Right atrium auricular region (tissue), 2 donors: ENCODE data around the gene PHAX. TPM values are rescaled to one million over a fixed set of nuclear protein-coding genes. Genes with fewer than 3 reads are reported as not detected.

Experiments
- DNase-seq: peaks from one replicate; pipeline ENCODE4 v3.0.0-alpha.2; 2019; ENCODE audit warnings: low spot score
- H3K27ac ChIP-seq, 2 donors: fragments of 200-600 bp; sonication (generic); 1 replicate in 1 of 2; 2 replicates in 1 of 2; pipeline ENCODE4 v1.5.1; 2016 to 2019
- H3K27me3 ChIP-seq, 2 donors: fragments of 200-600 bp; sonication (generic); one replicate each; pipeline versions ENCODE4 v1.5.1 to v1.6.0; 2017 to 2019
- H3K36me3 ChIP-seq: fragments of 200-600 bp; sonication (generic); one replicate; pipeline ENCODE4 v1.5.1; 2016
- H3K4me1 ChIP-seq, 2 donors: fragments of 200-600 bp; sonication (generic); one replicate each; pipeline versions ENCODE4 v1.5.1 to v1.6.0; 2017 to 2019
- H3K4me3 ChIP-seq, 2 donors: fragments of 200-600 bp; sonication (generic); 1 replicate in 1 of 2; 2 replicates in 1 of 2; pipeline ENCODE4 v1.5.1; 2017 to 2019; ENCODE audit warnings: mild to moderate bottlenecking in 1 of 2, moderate library complexity in 1 of 2
- H3K9me3 ChIP-seq, 2 donors: fragments of 200-600 bp; sonication (generic); one replicate each; pipeline ENCODE4 v1.5.1; 2019
- total RNA-seq, 2 donors: library from RNA; depleted of rRNA; stranded (reverse); fragments of >200 nt; gene quantifications; one replicate each; pipeline ENCODE4 v1.1.0, GENCODE V29; 2016
- TF ChIP-seq, protein P1 (sequence below), 2 donors: fragments of 200-600 bp; sonication (generic); IDR thresholded peaks; one replicate each; pipeline ENCODE4 v1.5.1; 2019; ENCODE audit warnings: antibody characterized with exemption in 2 of 2

PHAX gene
- total RNA-seq, 2 donors from 2014 or later: 24.4 to 30.1 TPM

DNA sequence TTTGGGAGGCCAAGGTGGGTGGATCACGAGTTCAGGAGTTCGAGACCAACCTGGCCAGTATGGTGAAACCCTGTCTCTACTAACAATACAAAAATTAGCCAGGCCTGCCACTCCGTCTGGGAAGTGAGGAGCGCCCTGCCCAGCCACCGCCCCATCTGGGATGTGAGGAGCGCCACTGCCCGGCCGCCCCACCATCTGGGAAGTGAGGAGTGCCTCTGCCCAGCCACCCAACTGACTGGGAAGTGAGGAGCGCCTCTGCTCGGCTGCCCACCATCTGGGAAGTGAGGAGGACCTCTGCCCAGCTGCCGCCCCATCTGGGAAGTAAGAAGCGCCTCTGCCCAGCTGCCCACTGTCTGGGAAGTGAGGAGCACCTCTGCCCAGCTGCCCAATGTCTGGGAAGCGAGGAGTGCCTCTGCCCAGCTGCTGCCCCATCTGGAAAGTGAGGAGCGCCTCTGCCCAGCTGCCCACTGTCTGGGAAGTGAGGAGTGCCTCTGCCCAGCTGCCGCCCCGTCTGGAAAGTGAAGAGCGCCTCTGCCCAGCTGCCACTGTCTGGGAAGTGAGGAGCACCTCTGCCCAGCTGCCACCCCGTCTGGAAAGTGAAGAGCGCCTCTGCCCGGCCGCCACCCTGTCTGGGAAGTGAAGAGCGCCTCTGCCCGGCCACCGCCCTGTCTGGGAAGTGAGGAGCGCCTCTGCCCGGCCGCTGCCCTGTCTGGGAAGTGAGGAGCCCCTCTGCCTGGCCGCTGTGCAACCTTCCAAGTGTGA, 11.0 kb upstream of the PHAX start:
- no peak for DNase-seq
- no peaks in the 10 kb centered on the region for H3K9me3 ChIP-seq
- H3K27ac ChIP-seq: no peak overlapping the region
- H3K27me3 ChIP-seq: no peaks in the 10 kb centered on the region
- H3K36me3 ChIP-seq: peaks cover 13% of the 10 kb centered on the region
- TF ChIP-seq, protein P1, sequence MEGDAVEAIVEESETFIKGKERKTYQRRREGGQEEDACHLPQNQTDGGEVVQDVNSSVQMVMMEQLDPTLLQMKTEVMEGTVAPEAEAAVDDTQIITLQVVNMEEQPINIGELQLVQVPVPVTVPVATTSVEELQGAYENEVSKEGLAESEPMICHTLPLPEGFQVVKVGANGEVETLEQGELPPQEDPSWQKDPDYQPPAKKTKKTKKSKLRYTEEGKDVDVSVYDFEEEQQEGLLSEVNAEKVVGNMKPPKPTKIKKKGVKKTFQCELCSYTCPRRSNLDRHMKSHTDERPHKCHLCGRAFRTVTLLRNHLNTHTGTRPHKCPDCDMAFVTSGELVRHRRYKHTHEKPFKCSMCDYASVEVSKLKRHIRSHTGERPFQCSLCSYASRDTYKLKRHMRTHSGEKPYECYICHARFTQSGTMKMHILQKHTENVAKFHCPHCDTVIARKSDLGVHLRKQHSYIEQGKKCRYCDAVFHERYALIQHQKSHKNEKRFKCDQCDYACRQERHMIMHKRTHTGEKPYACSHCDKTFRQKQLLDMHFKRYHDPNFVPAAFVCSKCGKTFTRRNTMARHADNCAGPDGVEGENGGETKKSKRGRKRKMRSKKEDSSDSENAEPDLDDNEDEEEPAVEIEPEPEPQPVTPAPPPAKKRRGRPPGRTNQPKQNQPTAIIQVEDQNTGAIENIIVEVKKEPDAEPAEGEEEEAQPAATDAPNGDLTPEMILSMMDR (IDR thresholded peaks at IDR 0.05): no peak
- no peak overlapping the region for H3K4me3 ChIP-seq
- H3K4me1 ChIP-seq: peaks cover 0 to 14% of the 10 kb centered on the region in 2 donors

DNA sequence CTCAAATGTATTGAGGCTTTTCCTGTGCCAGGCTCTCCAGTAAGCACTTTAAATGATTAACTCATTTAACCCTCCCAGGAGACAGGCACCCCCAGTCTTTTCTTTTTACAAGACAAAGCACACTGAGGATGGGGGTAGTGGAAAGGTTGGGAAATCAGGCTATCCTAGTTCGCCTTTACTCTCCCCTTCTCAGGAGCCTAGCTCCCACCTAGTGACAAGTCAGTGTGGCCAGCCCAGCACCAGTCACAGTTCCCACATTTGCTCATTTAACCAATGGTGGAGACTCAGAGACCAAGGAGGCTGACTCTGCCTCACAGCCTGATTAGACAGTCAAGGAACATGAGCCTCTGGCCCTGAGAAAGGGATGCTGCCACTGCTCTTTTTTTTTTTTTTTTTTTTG, 9.2 kb upstream of the PHAX start:
- no peaks in the 10 kb centered on the region for H3K9me3 ChIP-seq
- no peaks in the 10 kb centered on the region for H3K27me3 ChIP-seq
- peaks cover 6% of the 10 kb centered on the region for H3K36me3 ChIP-seq
- no peak for DNase-seq
- TF ChIP-seq, protein P1 (IDR thresholded peaks at IDR 0.05): no peak
- H3K4me1 ChIP-seq: peaks cover 0 to 14% of the 10 kb centered on the region in 2 donors
- no peak overlapping the region for H3K4me3 ChIP-seq
- H3K27ac ChIP-seq: no peak overlapping the region

DNA sequence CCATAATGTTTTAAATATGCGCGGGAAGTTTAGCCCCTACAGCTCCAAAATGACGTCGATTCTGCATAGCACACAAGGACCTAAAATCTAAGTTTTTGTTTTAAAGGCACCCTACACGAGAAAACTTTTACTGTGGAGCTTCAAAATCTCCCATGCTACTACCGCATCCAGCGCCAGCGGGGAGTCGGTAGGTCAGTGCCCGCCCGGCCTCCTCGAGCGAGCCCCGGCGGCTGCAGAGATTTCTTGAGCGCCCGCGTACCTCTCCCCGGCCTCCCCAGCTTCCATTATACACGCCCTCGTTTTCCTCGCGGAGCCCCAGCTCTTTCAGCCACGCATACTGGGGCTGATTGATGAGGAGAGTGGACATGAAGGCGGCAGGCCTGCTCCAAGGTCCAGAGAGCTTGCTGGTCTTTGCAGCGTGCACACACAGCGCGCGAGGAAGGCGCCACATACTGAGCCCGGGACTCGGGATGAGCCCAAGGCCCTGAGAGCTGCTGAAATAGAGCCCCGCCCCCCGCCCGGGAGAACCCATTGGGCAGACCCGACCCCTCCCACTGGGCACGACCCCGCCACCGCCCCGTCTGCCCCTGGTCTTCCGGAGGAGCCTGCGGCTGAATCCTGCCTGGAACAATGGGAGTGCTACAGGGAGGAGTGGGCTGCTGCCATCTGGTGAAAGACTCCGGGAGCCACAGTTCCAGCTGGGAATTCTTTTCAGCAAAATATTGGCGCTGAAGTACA, 5.8 kb upstream of the PHAX start, which contains the start of gene ALDH7A1:
Gene ALDH7A1, minus strand, starts transcription at position 472 of the 738 bp plus-strand sequence. Its CDS starts 21 bp downstream, at position 451.
- H3K27ac ChIP-seq: peak within 1 kb of the TSS; percentile 60 to 75
- H3K27me3 ChIP-seq: no peaks in the 10 kb centered on the region
- peak within 1 kb of the TSS; percentile 41 to 68 for H3K4me3 ChIP-seq
- no peaks in the 10 kb centered on the region for H3K9me3 ChIP-seq
- peak; percentile 92 for DNase-seq
- TF ChIP-seq, protein P1 (IDR thresholded peaks at IDR 0.05): peak; percentile 19 to 64
- peaks cover 6% of the 10 kb centered on the region for H3K36me3 ChIP-seq
- peaks cover 0 to 14% of the 10 kb centered on the region in 2 donors for H3K4me1 ChIP-seq

DNA sequence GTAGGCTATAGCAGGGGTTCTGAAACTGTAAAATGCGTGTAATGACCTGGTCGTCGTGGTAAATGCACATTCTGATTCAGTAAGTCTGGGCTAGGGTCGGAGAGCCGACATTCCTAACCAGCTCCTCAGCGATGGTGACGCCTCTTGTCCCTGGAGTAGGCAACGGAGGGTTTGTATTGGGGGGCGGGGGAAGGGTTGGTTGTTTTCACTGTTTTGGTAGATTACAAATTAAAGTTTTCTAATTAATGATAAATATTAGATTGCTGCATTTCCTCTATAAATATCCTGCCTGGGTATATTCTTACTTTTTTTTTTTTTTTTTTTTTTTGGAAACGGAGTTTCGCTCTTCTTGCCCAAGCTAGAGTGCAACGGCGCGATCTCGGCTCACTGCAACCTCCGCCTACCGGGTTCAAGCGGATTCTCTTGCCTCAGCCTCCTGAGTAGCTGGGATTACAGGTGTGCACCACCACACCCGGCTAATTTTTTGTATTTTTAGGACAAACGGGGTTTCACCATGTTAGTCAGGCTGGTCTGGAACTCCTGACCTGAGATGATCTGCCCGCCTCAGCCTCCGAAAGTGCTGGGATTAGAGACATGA, 5.2 kb upstream of the PHAX start:
- TF ChIP-seq, protein P1 (IDR thresholded peaks at IDR 0.05): no peak
- Histone ChIP-seq H3K4me3 (peak overlapping the region; percentile 41 to 68), H3K36me3 (peaks cover 6% of the 10 kb centered on the region), H3K27ac (peak overlapping the region; percentile 60 to 75), H3K9me3 (no peaks in the 10 kb centered on the region), H3K27me3 (no peaks in the 10 kb centered on the region), H3K4me1 (peaks cover 0 to 19% of the 10 kb centered on the region in 2 donors)
- DNase-seq: no peak

DNA sequence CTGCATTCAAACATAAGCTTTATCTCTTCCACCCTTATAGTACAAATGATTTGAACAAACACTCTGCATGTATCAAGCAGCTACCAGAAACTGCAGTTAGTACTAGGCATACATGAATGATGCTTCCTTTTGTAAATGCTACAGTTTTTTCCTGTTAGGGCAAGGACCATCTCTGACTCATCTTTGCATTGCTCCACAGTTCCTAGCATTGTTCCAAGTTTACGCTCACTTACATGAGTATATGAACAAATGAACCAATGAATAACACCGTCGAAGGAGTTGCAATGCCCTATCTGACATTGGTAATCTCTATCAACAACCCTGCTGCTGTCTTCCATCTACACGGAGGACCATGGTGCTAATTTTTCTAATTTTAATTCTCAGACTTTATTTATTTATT, 3.6 kb upstream of the PHAX start:
- TF ChIP-seq, protein P1 (IDR thresholded peaks at IDR 0.05): no peak
- H3K27me3 ChIP-seq: no peaks in the 10 kb centered on the region
- no peak overlapping the region for H3K27ac ChIP-seq
- peaks cover 0 to 27% of the 10 kb centered on the region in 2 donors for H3K4me1 ChIP-seq
- H3K36me3 ChIP-seq: peaks cover 4% of the 10 kb centered on the region
- DNase-seq: no peak
- H3K9me3 ChIP-seq: no peaks in the 10 kb centered on the region
- no peak overlapping the region for H3K4me3 ChIP-seq
